ENCODE results near the gene SCUBE1. TPM values are rescaled to one million over a fixed set of nuclear protein-coding genes. Genes with fewer than 3 reads are reported as not detected.

SCUBE1 gene
- total RNA-seq, 1 donor from 2014 or later, result 0.14 TPM

DNA sequence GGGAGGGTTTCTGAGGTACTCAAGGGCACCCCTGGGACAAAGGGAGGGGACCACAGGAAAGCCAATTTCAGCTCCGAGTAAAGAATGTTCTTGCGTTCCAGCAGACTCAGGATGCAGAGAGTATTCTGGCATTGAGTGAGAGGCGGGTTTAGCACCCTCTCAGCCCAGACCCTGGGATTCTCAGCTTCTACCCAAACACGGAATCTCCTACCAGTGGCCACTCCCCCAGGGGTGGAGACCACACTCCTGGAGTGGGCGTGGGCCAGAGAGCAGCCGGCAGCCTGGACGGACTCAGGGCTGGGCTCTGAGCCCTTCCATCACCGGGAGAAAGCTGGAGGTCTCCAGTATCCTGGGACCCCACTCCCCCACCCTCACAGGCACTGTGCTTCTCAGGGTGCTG is 130.1 kb downstream of the SCUBE1 start:
- Histone ChIP-seq H3K27me3 (ENCODE audit: low read depth) (peaks cover 29% of the 10 kb centered on the region), H3K4me1 (no peaks in the 10 kb centered on the region), H3K36me3 (no peaks in the 10 kb centered on the region), H3K4me3 (no peak overlapping the region), H3K27ac (replicated peaks) (no peak overlapping the region), H3K9me3 (replicated peaks) (no peaks in the 10 kb centered on the region)
- TF ChIP-seq, protein P1, sequence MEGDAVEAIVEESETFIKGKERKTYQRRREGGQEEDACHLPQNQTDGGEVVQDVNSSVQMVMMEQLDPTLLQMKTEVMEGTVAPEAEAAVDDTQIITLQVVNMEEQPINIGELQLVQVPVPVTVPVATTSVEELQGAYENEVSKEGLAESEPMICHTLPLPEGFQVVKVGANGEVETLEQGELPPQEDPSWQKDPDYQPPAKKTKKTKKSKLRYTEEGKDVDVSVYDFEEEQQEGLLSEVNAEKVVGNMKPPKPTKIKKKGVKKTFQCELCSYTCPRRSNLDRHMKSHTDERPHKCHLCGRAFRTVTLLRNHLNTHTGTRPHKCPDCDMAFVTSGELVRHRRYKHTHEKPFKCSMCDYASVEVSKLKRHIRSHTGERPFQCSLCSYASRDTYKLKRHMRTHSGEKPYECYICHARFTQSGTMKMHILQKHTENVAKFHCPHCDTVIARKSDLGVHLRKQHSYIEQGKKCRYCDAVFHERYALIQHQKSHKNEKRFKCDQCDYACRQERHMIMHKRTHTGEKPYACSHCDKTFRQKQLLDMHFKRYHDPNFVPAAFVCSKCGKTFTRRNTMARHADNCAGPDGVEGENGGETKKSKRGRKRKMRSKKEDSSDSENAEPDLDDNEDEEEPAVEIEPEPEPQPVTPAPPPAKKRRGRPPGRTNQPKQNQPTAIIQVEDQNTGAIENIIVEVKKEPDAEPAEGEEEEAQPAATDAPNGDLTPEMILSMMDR (IDR thresholded peaks at IDR 0.05; ENCODE audit: borderline replicate concordance), result no peak
- intact Hi-C loops (cut with micrococcal nuclease), result no loop called here
- no peak for DNase-seq

DNA sequence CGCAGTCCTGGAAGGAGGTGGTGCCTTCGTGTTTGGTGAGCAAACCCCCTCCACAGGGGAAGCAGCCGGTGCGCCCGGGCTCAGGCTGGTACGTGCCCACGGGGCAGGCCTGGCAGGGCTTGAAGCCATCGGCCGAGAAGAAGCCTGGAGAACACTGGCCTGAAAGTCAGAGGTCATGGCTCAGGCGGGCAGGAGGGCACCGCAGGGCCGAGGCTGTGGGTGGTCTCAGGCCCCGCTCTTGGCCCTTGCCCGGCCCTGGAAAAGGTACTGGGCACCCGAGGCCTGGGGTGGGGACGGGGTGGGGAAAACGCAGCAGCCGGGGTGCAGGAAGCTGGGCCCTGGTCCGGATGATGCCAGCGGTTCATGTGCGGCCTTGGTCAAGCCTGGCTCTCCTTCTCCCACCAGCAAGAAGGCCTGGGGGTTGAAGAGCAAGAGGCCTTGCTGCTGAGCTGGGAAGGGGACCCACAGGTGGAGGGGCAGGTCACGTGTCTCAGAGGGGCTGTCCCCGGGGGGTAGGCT is 130.7 kb downstream of the SCUBE1 start:
- Histone ChIP-seq H3K36me3 (no peaks in the 10 kb centered on the region), H3K4me1 (no peaks in the 10 kb centered on the region), H3K27me3 (ENCODE audit: low read depth) (peaks cover 33% of the 10 kb centered on the region), H3K9me3 (replicated peaks) (no peaks in the 10 kb centered on the region), H3K27ac (replicated peaks) (no peak overlapping the region), H3K4me3 (no peak overlapping the region)
- intact Hi-C loops (cut with micrococcal nuclease), result no loop called here
- TF ChIP-seq, protein P1 (IDR thresholded peaks at IDR 0.05; ENCODE audit: borderline replicate concordance), result no peak
- DNase-seq, result no peak

DNA sequence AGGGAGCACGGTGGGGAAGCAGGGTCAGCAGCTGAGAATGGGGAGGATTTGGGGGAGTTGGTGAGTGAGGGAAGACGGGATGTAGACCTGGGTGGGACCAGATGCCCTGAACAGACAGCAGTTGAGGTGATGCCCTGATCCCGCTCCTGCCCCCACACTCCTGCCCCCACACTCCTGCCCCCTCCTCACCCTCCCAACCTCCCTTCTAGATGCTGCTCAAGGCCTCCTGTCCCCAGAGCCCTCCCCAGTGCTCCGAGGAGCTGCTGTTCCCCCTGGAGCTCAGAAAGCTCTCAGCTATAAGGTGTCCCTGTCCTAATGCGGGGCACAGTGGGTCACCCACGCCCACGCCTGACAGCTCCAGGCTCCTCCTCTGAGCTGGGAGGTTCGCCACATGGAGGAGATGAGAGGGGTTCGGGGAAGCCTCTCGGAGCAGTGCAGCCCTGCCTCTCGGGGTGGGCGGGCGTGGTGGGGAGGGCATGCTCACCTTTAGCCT is 131.2 kb downstream of the SCUBE1 start:
- TF ChIP-seq, protein P1 (IDR thresholded peaks at IDR 0.05; ENCODE audit: borderline replicate concordance), result no peak
- no peaks in the 10 kb centered on the region for H3K4me1 ChIP-seq
- DNase-seq, result no peak
- no peaks in the 10 kb centered on the region for H3K36me3 ChIP-seq
- no peak overlapping the region for H3K27ac ChIP-seq (replicated peaks)
- H3K9me3 ChIP-seq (replicated peaks), result no peaks in the 10 kb centered on the region
- peaks cover 33% of the 10 kb centered on the region for H3K27me3 ChIP-seq (ENCODE audit: low read depth)
- H3K4me3 ChIP-seq, result no peak overlapping the region
- intact Hi-C loops (cut with micrococcal nuclease), result no loop called here

DNA sequence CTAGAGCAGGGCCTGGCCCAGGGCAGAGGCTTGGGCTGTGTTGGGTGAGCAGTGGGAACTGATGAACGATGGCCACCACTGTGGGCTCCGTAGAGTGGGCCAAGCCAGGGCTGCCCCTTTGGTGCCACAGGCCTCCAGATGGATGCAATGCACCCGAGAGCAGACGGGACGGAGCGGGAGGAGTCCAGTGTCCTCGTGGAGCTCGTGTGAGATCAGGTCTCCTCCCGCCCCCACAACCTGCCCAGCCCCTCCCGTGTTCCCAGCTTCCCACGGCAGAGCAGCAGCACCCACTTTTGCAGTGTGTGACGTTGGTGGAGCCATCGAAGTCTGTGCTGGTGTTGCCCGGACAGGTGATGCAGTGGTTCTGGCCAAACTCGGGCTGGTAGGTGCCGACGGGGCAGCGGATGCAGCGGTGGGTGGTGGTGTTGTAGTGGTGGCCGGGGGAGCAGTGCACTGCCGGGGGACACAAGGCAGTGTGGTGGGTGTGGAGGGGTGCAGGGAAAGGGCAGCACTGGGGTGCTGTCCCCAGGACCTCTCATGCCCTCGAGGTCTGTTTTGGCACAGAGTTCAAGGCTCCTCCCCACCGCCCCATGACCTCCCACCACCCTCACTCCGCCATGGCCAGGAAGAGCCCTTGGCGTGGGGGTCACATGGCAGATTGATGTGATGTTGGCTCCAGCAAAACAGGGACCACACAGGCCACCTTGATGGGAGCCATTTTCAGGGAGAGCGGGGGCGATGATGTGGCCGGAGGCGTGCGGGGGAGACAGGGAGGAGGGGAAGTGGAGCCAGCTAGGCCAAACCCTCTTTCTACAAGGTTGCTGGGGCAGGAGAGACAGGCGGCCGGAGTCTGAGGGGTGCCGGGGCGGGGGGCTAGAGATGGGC is 132.3 kb downstream of the SCUBE1 start:
- peaks cover 5% of the 10 kb centered on the region for H3K4me1 ChIP-seq
- DNase-seq, result no peak
- intact Hi-C loops (cut with micrococcal nuclease), result no loop called here
- H3K36me3 ChIP-seq, result no peaks in the 10 kb centered on the region
- TF ChIP-seq, protein P1 (IDR thresholded peaks at IDR 0.05; ENCODE audit: borderline replicate concordance), result no peak
- peaks cover 33% of the 10 kb centered on the region for H3K27me3 ChIP-seq (ENCODE audit: low read depth)
- H3K4me3 ChIP-seq, result no peak overlapping the region
- H3K27ac ChIP-seq (replicated peaks), result no peak overlapping the region
- H3K9me3 ChIP-seq (replicated peaks), result no peaks in the 10 kb centered on the region

DNA sequence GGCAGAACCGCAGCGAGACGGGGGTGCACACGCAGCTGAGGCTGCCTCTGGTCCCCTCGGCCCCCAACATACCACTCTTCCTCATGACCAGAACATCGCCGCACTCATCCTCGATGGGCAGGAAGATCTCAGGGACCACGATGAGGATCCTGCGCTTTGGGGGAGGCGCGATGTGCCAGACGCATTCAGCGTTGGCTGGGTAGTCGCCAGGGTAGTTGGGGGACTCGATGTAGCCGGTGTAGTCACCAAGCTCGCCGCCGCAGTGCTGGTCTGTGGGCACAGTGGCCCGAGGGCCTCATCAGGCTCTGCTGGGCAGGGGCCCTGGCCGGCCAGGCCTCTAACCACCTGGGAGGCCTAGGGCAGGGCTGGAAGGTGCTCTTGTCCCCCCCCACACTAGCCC is 133.2 kb downstream of the SCUBE1 start:
- peaks cover 5% of the 10 kb centered on the region for H3K4me1 ChIP-seq
- DNase-seq, result no peak
- no peaks in the 10 kb centered on the region for H3K36me3 ChIP-seq
- peaks cover 27% of the 10 kb centered on the region for H3K27me3 ChIP-seq (ENCODE audit: low read depth)
- H3K9me3 ChIP-seq (replicated peaks), result no peaks in the 10 kb centered on the region
- no peak overlapping the region for H3K4me3 ChIP-seq
- H3K27ac ChIP-seq (replicated peaks), result no peak overlapping the region
- intact Hi-C loops (cut with micrococcal nuclease), result no loop called here
- TF ChIP-seq, protein P1 (IDR thresholded peaks at IDR 0.05; ENCODE audit: borderline replicate concordance), result no peak
